Right forelimb (tissue), 1 donor: ENCODE measurements around the gene GDF9.

Source experiments
- DNase-seq: peaks from one replicate; pipeline ENCODE4 v3.0.0-alpha.2; 2018

GDF9 gene

DNA sequence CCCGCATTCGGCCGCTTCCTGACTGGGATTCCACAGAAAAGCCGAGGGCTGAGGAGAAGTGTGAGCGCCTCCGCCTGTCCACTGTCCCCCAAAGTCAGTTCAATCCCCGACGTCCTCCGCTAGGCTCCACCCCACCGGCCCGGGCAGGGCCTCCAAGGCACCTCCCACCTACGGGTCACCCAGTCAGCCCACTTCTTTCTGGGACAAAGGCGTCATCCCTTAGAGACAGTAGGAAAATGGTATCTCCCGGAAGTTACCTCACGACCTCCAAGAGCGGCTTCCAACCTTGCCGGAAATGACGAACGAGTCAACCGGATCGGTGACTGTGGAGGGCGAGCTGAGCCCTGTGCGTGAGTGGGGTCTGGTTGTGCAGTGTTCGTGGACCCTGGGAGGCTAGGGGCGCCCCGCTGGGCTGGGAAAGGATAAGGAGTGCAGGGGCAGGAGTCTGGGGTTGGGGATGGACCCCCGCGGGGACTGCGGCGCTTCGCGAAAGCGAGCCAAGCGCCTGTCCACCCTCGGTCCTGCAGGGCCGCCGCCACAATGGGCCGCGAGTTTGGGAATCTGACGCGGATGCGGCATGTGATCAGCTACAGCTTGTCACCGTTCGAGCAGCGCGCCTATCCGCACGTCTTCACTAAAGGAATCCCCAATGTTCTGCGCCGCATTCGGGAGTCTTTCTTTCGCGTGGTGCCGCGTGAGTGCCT lies at the start of gene GDF9, which contains the start of gene UQCRQ:
Gene GDF9 (minus strand): TSS at position 128 of the 704 bp plus-strand sequence. CDS start 1,936 bp downstream, outside the sequence.
Gene UQCRQ (plus strand): TSS at position 301 of the 704 bp plus-strand sequence. CDS start 240 bp downstream, at position 541.
- peak; percentile 94 for DNase-seq

DNA sequence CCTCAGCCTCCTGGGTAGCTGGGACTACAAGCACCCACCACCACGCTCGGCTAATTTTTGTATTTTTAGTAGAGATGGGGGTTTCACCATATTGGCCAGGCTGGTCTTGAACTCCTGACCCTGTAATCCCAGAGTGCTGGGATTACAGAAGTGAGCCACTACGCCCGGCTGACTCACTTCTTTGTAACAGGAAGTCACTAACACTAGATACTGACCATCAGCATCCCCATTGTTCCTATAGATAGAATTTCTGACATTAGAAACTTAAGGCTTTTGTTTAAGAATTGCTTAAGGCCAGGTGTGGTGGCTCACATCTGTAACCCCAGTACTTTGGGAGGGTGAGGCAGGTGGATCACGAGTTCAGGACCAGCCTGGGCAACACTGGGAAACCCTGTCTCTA lies 49.4 kb upstream of the GDF9 start:
- DNase-seq = no peak

- DNase-seq = no peak
Measured at GRCh38 chr5:132909702-132910101, 43.4 kb upstream of the GDF9 start.

GRCh38 chr5:132907161-132907560 lies 40.9 kb upstream of the GDF9 start:
- no peak for DNase-seq

DNA sequence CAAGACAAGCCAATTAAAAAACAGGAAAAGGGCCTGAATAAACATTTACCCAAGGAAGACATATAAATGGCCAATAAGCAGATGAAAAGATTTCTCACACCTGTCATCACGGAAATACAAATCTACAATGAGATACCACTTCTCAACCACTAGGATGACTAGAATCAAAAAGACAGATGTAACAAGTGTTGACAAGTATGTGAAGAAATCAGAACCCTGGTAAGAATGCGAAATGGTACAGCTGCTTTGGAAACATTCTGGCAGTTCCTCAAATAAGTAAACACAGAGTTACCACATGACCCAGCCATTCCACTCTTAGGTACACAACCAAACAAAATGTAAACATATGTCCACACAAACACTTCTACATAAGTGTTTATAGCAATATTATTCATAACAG lies 39.7 kb upstream of the GDF9 start:
- no peak for DNase-seq

- DNase-seq = no peak
Measured at GRCh38 chr5:132901730-132902129, 35.5 kb upstream of the GDF9 start.

DNA sequence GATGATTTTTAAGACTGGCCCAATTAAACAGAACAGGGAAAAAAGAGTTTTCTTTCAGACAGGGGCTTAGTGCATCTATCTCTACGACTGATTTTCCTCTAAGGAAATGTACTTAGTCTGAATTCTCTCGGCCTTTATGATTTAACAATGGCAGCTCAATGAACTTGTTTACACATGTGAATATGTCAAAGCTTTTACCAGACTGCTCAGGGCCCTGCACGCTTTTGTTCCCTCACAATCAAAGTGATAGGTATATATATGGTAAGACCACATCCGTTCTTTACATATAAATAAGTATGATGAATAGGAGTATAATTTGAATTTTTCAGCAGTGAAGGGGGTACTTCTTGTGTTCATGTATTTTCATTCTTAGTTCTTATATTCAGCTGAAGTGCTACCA lies 34.8 kb upstream of the GDF9 start:
- DNase-seq = no peak

GRCh38 chr5:132898094-132898493 lies 31.8 kb upstream of the GDF9 start:
- DNase-seq = no peak

- no peak for DNase-seq
Measured at GRCh38 chr5:132896685-132897084, 30.4 kb upstream of the GDF9 start.

- no peak for DNase-seq
Measured at GRCh38 chr5:132895719-132896305, 29.5 kb upstream of the GDF9 start.

DNA sequence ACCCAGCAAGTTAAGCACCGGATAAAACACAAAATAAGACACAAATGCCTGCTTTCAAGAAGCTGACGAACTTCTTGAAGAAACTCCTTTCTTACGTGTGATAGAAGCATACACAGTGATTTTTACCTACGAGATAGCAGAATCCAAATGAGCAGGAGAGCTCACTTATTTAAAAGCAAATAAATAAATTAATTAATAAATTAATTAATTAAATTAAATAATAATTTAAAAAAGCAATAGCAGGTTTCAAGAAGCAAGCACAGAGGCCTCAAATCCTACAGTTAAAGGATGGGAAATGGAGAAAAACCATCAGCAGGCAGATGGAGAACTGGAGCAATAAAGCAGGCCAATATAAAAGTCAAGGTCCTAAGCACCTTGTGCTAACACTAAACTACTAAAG lies 24.5 kb upstream of the GDF9 start:
- DNase-seq = no peak

GRCh38 chr5:132889501-132889900 lies 23.2 kb upstream of the GDF9 start:
- DNase-seq = no peak

DNA sequence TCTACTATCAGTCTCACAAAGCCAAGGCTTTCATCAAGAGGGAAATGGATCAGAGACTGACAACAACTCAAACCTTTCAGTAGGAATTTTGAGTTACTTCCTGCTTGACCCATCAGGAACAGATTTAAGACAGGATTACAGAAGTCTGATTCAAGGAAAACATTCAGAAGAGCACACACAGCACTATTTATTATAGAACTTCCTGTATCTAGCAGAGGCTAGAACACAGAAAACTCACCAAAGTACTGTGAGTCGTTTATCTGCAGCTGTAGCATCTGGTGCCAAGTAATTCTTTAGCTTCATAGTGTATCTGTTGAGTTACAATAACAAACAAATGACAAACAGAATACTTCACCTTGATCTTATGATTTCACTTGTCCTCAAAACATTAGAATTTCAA lies 21.0 kb upstream of the GDF9 start:
- no peak for DNase-seq

- DNase-seq = no peak
Measured at GRCh38 chr5:132886064-132886823, 20.0 kb upstream of the GDF9 start.

GRCh38 chr5:132884548-132884947 lies 18.3 kb upstream of the GDF9 start:
- DNase-seq = no peak

DNA sequence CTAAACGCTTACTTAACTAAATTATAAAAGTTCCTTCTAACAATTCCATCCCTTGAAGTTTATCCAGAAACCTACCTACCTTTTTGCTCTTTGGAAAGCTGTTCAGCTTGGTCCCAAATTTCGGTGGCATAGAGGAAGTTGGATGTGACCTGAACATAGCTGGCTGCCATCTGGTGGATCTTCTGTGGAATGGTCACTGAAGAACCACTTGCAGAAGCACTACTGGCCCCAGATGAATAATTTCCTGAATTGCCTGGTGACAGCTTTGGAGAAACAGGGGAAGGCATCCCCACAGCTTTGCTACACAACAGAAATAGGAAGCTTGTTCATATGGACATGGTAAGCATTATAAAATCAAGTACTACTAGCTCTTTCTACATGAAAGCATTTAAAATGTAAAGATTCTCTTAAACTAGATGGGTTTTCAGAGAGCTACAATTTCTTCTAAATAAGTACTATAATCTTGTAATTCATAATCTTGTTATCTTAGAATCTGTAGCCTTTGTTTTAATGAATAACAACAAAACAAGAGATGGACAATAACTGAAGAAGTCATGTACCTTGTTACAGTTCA lies 17.1 kb upstream of the GDF9 start:
- no peak for DNase-seq

GRCh38 chr5:132877938-132878337 lies 11.7 kb upstream of the GDF9 start:
- no peak for DNase-seq

- no peak for DNase-seq
Measured at GRCh38 chr5:132877466-132877865, 11.2 kb upstream of the GDF9 start.

GRCh38 chr5:132876020-132876759 lies 9.9 kb upstream of the GDF9 start:
- no peak for DNase-seq

- no peak for DNase-seq
Measured at GRCh38 chr5:132873930-132874271, 7.6 kb upstream of the GDF9 start.

DNA sequence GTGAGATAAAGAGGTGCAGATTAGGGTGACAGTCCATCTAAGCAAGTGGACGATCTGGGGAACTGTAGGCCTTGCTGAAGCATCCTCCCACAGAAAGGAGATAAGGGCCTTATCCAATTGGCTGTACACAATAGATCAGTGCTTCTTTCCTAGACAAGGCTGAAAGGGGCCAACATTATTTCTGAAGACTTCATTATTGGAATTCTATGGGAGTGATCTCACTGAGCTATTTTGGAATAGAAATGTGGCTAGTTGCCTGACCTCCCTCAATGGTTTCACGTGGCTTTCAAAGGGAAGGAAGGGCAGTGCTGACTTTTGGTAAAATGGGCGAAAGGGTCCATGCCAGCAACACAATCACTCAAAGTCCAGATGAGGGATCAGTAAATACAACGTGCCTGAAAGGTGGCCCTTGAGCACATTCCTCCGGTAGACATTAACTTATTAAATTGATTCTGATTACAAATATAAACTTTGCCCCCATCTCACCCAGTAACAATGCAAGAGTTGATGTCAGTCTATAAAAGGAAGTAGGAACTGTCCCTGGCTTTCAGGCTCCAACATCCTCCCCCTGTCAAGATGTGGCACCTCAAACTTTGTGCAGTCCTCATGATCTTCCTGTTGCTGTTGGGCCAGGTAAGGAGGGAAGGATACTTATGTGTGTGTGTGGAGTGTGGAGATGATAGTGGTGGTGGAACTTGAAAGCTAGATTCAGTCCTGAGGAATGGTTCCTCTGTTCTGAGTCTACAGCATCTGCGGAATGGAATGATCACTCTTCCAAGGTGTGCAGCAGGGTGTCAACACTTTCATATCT lies 7.1 kb upstream of the GDF9 start, which contains the start of gene LEAP2:
Gene LEAP2 (plus strand): TSS at position 550 of the 811 bp plus-strand sequence. CDS start 27 bp downstream, at position 577.
- DNase-seq = no peak

DNA sequence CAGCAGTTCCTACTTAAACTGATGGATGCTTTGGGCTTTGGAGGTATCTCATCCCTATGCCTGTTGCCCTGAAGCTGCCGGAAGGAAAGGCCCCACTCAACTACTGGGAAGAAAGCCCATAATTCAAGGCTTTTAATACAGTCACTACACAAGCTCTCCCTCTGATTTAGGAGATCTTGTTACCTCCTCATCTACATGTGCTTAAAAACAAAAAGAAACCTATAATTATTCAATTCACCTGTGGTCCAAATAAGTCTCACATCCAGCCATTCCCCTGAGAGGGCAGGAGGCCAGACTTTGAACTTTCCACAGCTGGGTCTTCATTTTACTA lies 6.5 kb upstream of the GDF9 start:
- DNase-seq = no peak
